HEK293 (cell line): ENCODE data around the gene PAM.

Experiments
- CTCF ChIA-PET: fragments of 350-600 bp; formaldehyde crosslinking; extraction: SDS; loops from one replicate; lab custom pipeline; 2021; ENCODE audit warnings: antibody characterized with exemption; lab: Yijun Ruan, JAX
- POLR2A ChIA-PET: fragments of 300-600 bp; formaldehyde crosslinking; extraction: SDS; loops from one replicate; lab custom pipeline; 2020; ENCODE audit warnings: antibody characterized with exemption, inconsistent platforms; lab: Yijun Ruan, JAX
- H3K27ac ChIP-seq: fragments of 200-500 bp; sonication (Bioruptor generic); 2 replicates; pipeline ENCODE4 v1.5.1; 2014; ENCODE audit warnings: low read depth, low read length, control low read depth, inconsistent platforms; ENCODE audit errors: extremely low read depth
- H3K36me3 ChIP-seq, 2 experiments: fragments of 200-500 bp in 1 of 2; sonication (Bioruptor generic) in 1 of 2; 1 replicate in 1 of 2; 2 replicates in 1 of 2; pipeline ENCODE4 v1.5.1; 2014 to 2017; ENCODE audit warnings: inconsistent platforms in 2 of 2, low read length in 2 of 2; ENCODE audit not compliant: control insufficient read depth in 2 of 2, insufficient read depth in 1 of 2
- H3K4me1 ChIP-seq: fragments of 200-500 bp; sonication (Bioruptor generic); 2 replicates; pipeline ENCODE4 v1.5.1; 2014; ENCODE audit warnings: mild to moderate bottlenecking, low read length, inconsistent platforms; ENCODE audit not compliant: control insufficient read depth, insufficient read depth
- H3K4me3 ChIP-seq: 2 replicates; pipeline ENCODE4 v1.5.1; 2011; ENCODE audit warnings: low read depth, mild to moderate bottlenecking, control low read depth, low read length, moderate library complexity
- H3K9me3 ChIP-seq: fragments of 200-500 bp; sonication (Bioruptor generic); 2 replicates; pipeline ENCODE4 v1.5.1; 2014; ENCODE audit warnings: low read depth, low read length, inconsistent platforms; ENCODE audit not compliant: control insufficient read depth, insufficient read depth
- EGR2 ChIP-seq: fragments of 450-650 bp; formaldehyde crosslinking; IDR thresholded peaks from 2 replicates; pipeline ENCODE4 v1.5.1; 2016; ENCODE audit warnings: low read depth, missing biosample characterization, missing genetic modification characterization
- HOXA7 ChIP-seq: sonication (generic); formaldehyde crosslinking; IDR thresholded peaks from 2 replicates; pipeline ENCODE4 v1.8.1; 2022; ENCODE audit warnings: missing genetic modification reagents, borderline replicate concordance
- KLF9 ChIP-seq: fragments of 450-650 bp; formaldehyde crosslinking; IDR thresholded peaks from 2 replicates; pipeline ENCODE4 v1.5.1; 2016; ENCODE audit warnings: missing biosample characterization, missing genetic modification characterization, low read depth
- MEIS1 ChIP-seq: sonication (generic); formaldehyde crosslinking; IDR thresholded peaks from 2 replicates; pipeline ENCODE4 v1.8.1; 2022; ENCODE audit warnings: missing genetic modification reagents, mild to moderate bottlenecking, borderline replicate concordance
- ZFP37 ChIP-seq: fragments of 450-650 bp; formaldehyde crosslinking; IDR thresholded peaks from 2 replicates; pipeline ENCODE4 v1.5.1; 2016; ENCODE audit warnings: missing biosample characterization, missing genetic modification characterization
- ZNF132 ChIP-seq: fragments of 450-650 bp; formaldehyde crosslinking; IDR thresholded peaks from 2 replicates; pipeline ENCODE4 v1.5.1; 2017; ENCODE audit warnings: missing biosample characterization, missing genetic modification characterization, borderline replicate concordance
- ZNF202 ChIP-seq: fragments of 450-650 bp; formaldehyde crosslinking; IDR thresholded peaks from 2 replicates; pipeline ENCODE4 v1.5.1; 2016; ENCODE audit warnings: missing biosample characterization, missing genetic modification characterization, borderline replicate concordance
- ZNF404 ChIP-seq: fragments of 450-650 bp; formaldehyde crosslinking; IDR thresholded peaks from 2 replicates; pipeline ENCODE4 v1.5.1; 2017; ENCODE audit warnings: missing biosample characterization, missing genetic modification characterization
- ZNF416 ChIP-seq: fragments of 450-650 bp; formaldehyde crosslinking; IDR thresholded peaks from 2 replicates; pipeline ENCODE4 v1.5.1; 2016; ENCODE audit warnings: missing biosample characterization, missing genetic modification characterization
- ZNF433 ChIP-seq: fragments of 450-650 bp; formaldehyde crosslinking; IDR thresholded peaks from 2 replicates; pipeline ENCODE4 v1.5.1; 2016; ENCODE audit warnings: missing biosample characterization, missing genetic modification characterization, low read depth
- ZNF521 ChIP-seq: fragments of 450-650 bp; formaldehyde crosslinking; IDR thresholded peaks from 2 replicates; pipeline ENCODE4 v1.5.1; 2017; ENCODE audit warnings: missing biosample characterization, mild to moderate bottlenecking, missing genetic modification characterization
- ZNF548 ChIP-seq: fragments of 450-650 bp; formaldehyde crosslinking; IDR thresholded peaks from 2 replicates; pipeline ENCODE4 v1.5.1; 2016; ENCODE audit warnings: missing biosample characterization, missing genetic modification characterization
- ZNF558 ChIP-seq: fragments of 450-650 bp; formaldehyde crosslinking; IDR thresholded peaks from 2 replicates; pipeline ENCODE4 v1.5.1; 2016; ENCODE audit warnings: missing biosample characterization, missing genetic modification characterization
- ZNF596 ChIP-seq: fragments of 450-650 bp; IDR thresholded peaks from 2 replicates; pipeline ENCODE4 v1.5.0; 2018; ENCODE audit warnings: missing biosample characterization, mild to moderate bottlenecking, missing genetic modification characterization, moderate library complexity
- ZNF670 ChIP-seq: fragments of 450-650 bp; formaldehyde crosslinking; IDR thresholded peaks from 2 replicates; pipeline ENCODE4 v1.5.1; 2016; ENCODE audit warnings: missing biosample characterization, missing genetic modification characterization, low read depth
- TF ChIP-seq, protein P1 (sequence below): fragments of 450-650 bp; formaldehyde crosslinking; IDR thresholded peaks from 2 replicates; pipeline ENCODE4 v1.5.1; 2016; ENCODE audit warnings: missing biosample characterization, missing genetic modification characterization
- TF ChIP-seq, protein P2 (sequence below): fragments of 450-650 bp; formaldehyde crosslinking; IDR thresholded peaks from 2 replicates; pipeline ENCODE4 v1.5.1; 2016; ENCODE audit warnings: missing biosample characterization, missing genetic modification characterization
- TF ChIP-seq, protein P3 (sequence below): fragments of 450-650 bp; formaldehyde crosslinking; IDR thresholded peaks from 2 replicates; pipeline ENCODE4 v1.5.1; 2016; ENCODE audit warnings: missing biosample characterization, missing genetic modification characterization, borderline replicate concordance
- TF ChIP-seq, protein P4 (sequence below): IDR thresholded peaks from 2 replicates; pipeline ENCODE4 v1.6.1; 2011; ENCODE audit warnings: mild to moderate bottlenecking, low read depth, low read length, borderline replicate concordance
- TF ChIP-seq, protein P5 (sequence below): fragments of 450-650 bp; formaldehyde crosslinking; IDR thresholded peaks from 2 replicates; pipeline ENCODE4 v1.5.1; 2017; ENCODE audit warnings: missing biosample characterization, missing genetic modification characterization

Gene PAM

DNA sequence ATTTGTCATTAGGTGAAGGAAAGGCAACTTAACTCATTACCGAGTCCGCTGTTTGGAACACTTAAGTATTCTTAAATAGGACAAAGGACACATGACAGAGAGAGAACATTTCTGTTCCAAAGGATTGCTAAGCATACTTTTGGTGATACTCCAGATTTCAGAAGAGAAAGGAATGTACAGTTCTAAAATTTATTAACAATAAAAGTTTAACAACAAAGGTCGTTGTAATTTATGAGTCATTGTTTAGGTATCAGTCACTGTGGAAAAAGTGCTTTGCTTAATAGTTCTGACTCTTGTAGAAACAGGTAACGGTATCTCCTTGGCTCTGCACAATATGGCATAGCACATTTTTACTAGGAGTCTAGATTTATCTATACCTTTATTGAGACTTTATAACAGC lies 36.3 kb upstream of the PAM start:
- Histone ChIP-seq H3K4me3 (no peak overlapping the region), H3K36me3 (no peaks in the 10 kb centered on the region), H3K4me1 (no peaks in the 10 kb centered on the region), H3K27ac (no peak overlapping the region), H3K9me3 (no peaks in the 10 kb centered on the region)
- TF ChIP-seq ZNF670 (tag by site-specific recombination) (no peak), MEIS1 (CRISPR knock-in tag) (no peak), HOXA7 (no peak), ZNF416 (tag by site-specific recombination) (no peak), KLF9 (tag by site-specific recombination) (no peak), ZNF202 (tag by site-specific recombination) (no peak), EGR2 (tag by site-specific recombination) (no peak), ZNF548 (tag by site-specific recombination) (no peak), ZFP37 (tag by site-specific recombination) (no peak), ZNF596 (tag by site-specific recombination) (no peak), ZNF433 (tag by site-specific recombination) (no peak), ZNF558 (tag by site-specific recombination) (no peak), ZNF132 (tag by site-specific recombination) (no peak), ZNF521 (tag by site-specific recombination) (no peak), ZNF404 (tag by site-specific recombination) (no peak)
- TF ChIP-seq, protein P1, sequence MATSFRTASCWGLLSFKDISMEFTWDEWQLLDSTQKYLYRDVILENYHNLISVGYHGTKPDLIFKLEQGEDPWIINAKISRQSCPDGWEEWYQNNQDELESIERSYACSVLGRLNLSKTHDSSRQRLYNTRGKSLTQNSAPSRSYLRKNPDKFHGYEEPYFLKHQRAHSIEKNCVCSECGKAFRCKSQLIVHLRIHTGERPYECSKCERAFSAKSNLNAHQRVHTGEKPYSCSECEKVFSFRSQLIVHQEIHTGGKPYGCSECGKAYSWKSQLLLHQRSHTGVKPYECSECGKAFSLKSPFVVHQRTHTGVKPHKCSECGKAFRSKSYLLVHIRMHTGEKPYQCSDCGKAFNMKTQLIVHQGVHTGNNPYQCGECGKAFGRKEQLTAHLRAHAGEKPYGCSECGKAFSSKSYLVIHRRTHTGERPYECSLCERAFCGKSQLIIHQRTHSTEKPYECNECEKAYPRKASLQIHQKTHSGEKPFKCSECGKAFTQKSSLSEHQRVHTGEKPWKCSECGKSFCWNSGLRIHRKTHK (tag by site-specific recombination), result no peak
- TF ChIP-seq, protein P2, sequence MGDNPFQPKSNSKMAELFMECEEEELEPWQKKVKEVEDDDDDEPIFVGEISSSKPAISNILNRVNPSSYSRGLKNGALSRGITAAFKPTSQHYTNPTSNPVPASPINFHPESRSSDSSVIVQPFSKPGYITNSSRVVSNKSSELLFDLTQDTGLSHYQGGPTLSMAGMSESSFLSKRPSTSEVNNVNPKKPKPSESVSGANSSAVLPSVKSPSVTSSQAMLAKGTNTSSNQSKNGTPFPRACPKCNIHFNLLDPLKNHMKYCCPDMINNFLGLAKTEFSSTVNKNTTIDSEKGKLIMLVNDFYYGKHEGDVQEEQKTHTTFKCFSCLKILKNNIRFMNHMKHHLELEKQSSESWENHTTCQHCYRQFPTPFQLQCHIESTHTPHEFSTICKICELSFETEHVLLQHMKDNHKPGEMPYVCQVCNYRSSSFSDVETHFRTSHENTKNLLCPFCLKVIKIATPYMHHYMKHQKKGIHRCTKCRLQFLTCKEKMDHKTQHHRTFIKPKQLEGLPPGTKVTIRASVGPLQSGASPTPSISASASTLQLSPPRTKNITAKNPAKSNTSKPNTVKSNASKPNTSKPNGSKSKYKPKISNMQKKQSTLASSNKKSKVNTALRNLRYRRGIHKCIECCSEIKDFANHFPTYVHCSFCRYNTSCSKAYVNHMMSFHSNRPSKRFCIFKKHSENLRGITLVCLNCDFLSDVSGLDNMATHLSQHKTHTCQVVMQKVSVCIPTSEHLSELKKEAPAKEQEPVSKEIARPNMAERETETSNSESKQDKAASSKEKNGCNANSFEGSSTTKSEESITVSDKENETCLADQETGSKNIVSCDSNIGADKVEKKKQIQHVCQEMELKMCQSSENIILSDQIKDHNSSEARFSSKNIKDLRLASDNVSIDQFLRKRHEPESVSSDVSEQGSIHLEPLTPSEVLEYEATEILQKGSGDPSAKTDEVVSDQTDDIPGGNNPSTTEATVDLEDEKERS (tag by site-specific recombination), result no peak
- TF ChIP-seq, protein P3, sequence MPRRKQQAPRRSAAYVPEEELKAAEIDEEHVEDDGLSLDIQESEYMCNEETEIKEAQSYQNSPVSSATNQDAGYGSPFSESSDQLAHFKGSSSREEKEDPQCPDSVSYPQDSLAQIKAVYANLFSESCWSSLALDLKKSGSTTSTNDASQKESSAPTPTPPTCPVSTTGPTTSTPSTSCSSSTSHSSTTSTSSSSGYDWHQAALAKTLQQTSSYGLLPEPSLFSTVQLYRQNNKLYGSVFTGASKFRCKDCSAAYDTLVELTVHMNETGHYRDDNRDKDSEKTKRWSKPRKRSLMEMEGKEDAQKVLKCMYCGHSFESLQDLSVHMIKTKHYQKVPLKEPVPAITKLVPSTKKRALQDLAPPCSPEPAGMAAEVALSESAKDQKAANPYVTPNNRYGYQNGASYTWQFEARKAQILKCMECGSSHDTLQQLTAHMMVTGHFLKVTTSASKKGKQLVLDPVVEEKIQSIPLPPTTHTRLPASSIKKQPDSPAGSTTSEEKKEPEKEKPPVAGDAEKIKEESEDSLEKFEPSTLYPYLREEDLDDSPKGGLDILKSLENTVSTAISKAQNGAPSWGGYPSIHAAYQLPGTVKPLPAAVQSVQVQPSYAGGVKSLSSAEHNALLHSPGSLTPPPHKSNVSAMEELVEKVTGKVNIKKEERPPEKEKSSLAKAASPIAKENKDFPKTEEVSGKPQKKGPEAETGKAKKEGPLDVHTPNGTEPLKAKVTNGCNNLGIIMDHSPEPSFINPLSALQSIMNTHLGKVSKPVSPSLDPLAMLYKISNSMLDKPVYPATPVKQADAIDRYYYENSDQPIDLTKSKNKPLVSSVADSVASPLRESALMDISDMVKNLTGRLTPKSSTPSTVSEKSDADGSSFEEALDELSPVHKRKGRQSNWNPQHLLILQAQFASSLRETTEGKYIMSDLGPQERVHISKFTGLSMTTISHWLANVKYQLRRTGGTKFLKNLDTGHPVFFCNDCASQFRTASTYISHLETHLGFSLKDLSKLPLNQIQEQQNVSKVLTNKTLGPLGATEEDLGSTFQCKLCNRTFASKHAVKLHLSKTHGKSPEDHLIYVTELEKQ (tag by site-specific recombination), result no peak
- TF ChIP-seq, protein P4, sequence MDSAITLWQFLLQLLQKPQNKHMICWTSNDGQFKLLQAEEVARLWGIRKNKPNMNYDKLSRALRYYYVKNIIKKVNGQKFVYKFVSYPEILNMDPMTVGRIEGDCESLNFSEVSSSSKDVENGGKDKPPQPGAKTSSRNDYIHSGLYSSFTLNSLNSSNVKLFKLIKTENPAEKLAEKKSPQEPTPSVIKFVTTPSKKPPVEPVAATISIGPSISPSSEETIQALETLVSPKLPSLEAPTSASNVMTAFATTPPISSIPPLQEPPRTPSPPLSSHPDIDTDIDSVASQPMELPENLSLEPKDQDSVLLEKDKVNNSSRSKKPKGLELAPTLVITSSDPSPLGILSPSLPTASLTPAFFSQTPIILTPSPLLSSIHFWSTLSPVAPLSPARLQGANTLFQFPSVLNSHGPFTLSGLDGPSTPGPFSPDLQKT, result no peak
- TF ChIP-seq, protein P5, sequence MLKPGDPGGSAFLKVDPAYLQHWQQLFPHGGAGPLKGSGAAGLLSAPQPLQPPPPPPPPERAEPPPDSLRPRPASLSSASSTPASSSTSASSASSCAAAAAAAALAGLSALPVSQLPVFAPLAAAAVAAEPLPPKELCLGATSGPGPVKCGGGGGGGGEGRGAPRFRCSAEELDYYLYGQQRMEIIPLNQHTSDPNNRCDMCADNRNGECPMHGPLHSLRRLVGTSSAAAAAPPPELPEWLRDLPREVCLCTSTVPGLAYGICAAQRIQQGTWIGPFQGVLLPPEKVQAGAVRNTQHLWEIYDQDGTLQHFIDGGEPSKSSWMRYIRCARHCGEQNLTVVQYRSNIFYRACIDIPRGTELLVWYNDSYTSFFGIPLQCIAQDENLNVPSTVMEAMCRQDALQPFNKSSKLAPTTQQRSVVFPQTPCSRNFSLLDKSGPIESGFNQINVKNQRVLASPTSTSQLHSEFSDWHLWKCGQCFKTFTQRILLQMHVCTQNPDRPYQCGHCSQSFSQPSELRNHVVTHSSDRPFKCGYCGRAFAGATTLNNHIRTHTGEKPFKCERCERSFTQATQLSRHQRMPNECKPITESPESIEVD (tag by site-specific recombination), result no peak
- ChIA-PET CTCF (no interaction called here), POLR2A (no interaction called here)
